Ascending aorta (tissue), 2 donors: ENCODE measurements around the gene IGSF5. TPM values are rescaled to one million over a fixed set of nuclear protein-coding genes. Genes with fewer than 3 reads are reported as not detected.
A peak's percentile ranks its signal among the peaks of the same experiment; 100 is the strongest.

ENCODE experiments used
- DNase-seq, 2 donors: peaks; one replicate each; pipeline ENCODE4 v3.0.0-alpha.2; 2019; ENCODE audit warnings: low spot score in 2 of 2
- H3K27ac ChIP-seq, 2 donors: fragments of 200-600 bp; sonication (generic); one replicate each; pipeline ENCODE4 v1.5.1; 2016 to 2017; ENCODE audit warnings: mild to moderate bottlenecking in 1 of 2
- H3K27me3 ChIP-seq: fragments of 200-600 bp; sonication (generic); one replicate; pipeline ENCODE4 v1.5.1; 2017
- H3K36me3 ChIP-seq, 2 donors: fragments of 200-600 bp; sonication (generic); one replicate each; pipeline ENCODE4 v1.5.1; 2016
- H3K4me1 ChIP-seq, 2 donors: fragments of 200-600 bp; sonication (generic); one replicate each; pipeline ENCODE4 v1.5.1; 2016 to 2017; ENCODE audit warnings: mild to moderate bottlenecking in 1 of 2
- H3K4me3 ChIP-seq, 2 donors: fragments of 200-600 bp; sonication (generic); one replicate each; pipeline ENCODE4 v1.5.1; 2016 to 2017; ENCODE audit warnings: mild to moderate bottlenecking in 1 of 2
- H3K9me3 ChIP-seq, 2 donors: fragments of 200-600 bp; sonication (generic); one replicate each; pipeline ENCODE4 v1.5.1; 2016
- intact Hi-C: fragments of 100-400 bp; cut with DNase I; formaldehyde crosslinking; loops from one replicate; pipeline ENCODE4 v1.15.1; 2023
- total RNA-seq: library from RNA; depleted of rRNA; stranded (reverse); fragments of >200 nt; gene quantifications from one replicate; pipeline ENCODE4 v1.1.0, GENCODE V29; 2016
- TF ChIP-seq, protein P1 (sequence below), 3 experiments: fragments of 200-600 bp in 2 of 3; fragments of 450-650 bp in 1 of 3; sonication (generic) in 2 of 3; IDR thresholded peaks; one replicate each; pipeline ENCODE4 v1.5.1; 2016 to 2019; ENCODE audit warnings: antibody characterized with exemption in 3 of 3, mild to moderate bottlenecking in 1 of 3, moderate library complexity in 1 of 3

IGSF5 gene
- total RNA-seq, 1 donor from 2014 or later: not detected

GRCh38 chr21:39715804-39716397 is 29.1 kb upstream of the IGSF5 start:
- Histone ChIP-seq H3K27ac (no peak overlapping the region), H3K36me3 (no peaks in the 10 kb centered on the region), H3K4me1 (no peaks in the 10 kb centered on the region), H3K4me3 (no peak overlapping the region), H3K9me3 (no peaks in the 10 kb centered on the region), H3K27me3 (no peaks in the 10 kb centered on the region)
- TF ChIP-seq, protein P1, sequence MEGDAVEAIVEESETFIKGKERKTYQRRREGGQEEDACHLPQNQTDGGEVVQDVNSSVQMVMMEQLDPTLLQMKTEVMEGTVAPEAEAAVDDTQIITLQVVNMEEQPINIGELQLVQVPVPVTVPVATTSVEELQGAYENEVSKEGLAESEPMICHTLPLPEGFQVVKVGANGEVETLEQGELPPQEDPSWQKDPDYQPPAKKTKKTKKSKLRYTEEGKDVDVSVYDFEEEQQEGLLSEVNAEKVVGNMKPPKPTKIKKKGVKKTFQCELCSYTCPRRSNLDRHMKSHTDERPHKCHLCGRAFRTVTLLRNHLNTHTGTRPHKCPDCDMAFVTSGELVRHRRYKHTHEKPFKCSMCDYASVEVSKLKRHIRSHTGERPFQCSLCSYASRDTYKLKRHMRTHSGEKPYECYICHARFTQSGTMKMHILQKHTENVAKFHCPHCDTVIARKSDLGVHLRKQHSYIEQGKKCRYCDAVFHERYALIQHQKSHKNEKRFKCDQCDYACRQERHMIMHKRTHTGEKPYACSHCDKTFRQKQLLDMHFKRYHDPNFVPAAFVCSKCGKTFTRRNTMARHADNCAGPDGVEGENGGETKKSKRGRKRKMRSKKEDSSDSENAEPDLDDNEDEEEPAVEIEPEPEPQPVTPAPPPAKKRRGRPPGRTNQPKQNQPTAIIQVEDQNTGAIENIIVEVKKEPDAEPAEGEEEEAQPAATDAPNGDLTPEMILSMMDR (IDR thresholded peaks at IDR 0.05): peak; percentile 28 to 65 (median 38)
- DNase-seq: peak in 1 of 2 donors; percentile 69
- intact Hi-C loops: loop anchor here (1.0 kb wide), 1 partner anchor 198 kb away; no protein-coding TSS in a partner anchor

GRCh38 chr21:39720126-39720778 is 24.7 kb upstream of the IGSF5 start:
- DNase-seq: no peak
- H3K4me3 ChIP-seq: no peak overlapping the region
- TF ChIP-seq, protein P1 (IDR thresholded peaks at IDR 0.05): no peak
- no peaks in the 10 kb centered on the region for H3K9me3 ChIP-seq
- intact Hi-C loops: no loop called here
- H3K27ac ChIP-seq: no peak overlapping the region
- H3K36me3 ChIP-seq: no peaks in the 10 kb centered on the region
- H3K4me1 ChIP-seq: no peaks in the 10 kb centered on the region
- no peaks in the 10 kb centered on the region for H3K27me3 ChIP-seq

DNA sequence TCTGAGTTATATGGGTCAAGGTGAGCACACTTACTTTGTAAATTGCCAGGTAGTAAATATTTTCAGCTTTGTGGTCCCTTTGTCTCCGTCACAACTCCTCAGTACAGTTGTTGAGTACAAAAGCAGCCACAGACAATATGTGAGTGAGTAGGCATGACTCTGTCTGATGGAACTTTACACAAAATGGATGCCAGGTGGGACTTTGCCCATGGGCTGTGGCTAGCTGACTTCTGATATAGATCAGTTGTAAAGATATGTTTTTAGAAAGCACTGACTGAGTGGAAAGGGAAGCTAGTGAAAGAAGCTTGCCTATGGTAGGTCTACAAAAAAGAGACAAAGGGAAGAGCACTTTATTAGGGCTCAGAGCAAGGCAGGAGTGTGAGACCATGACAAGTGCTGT is 23.1 kb upstream of the IGSF5 start:
- TF ChIP-seq, protein P1 (IDR thresholded peaks at IDR 0.05): no peak
- DNase-seq: peak in 1 of 2 donors; percentile 5
- no peak overlapping the region for H3K27ac ChIP-seq
- intact Hi-C loops: no loop called here
- H3K36me3 ChIP-seq: no peaks in the 10 kb centered on the region
- no peaks in the 10 kb centered on the region for H3K4me1 ChIP-seq
- no peak overlapping the region for H3K4me3 ChIP-seq
- H3K27me3 ChIP-seq: no peaks in the 10 kb centered on the region
- no peaks in the 10 kb centered on the region for H3K9me3 ChIP-seq

GRCh38 chr21:39724944-39725343 is 20.0 kb upstream of the IGSF5 start:
- H3K27ac ChIP-seq: no peak overlapping the region
- H3K4me1 ChIP-seq: no peaks in the 10 kb centered on the region
- TF ChIP-seq, protein P1 (IDR thresholded peaks at IDR 0.05): no peak
- no peaks in the 10 kb centered on the region for H3K9me3 ChIP-seq
- intact Hi-C loops: no loop called here
- no peaks in the 10 kb centered on the region for H3K27me3 ChIP-seq
- no peaks in the 10 kb centered on the region for H3K36me3 ChIP-seq
- no peak overlapping the region for H3K4me3 ChIP-seq
- peak in 1 of 2 donors; percentile 5 for DNase-seq

- Histone ChIP-seq H3K4me1 (no peaks in the 10 kb centered on the region), H3K27ac (no peak overlapping the region), H3K4me3 (no peak overlapping the region), H3K9me3 (no peaks in the 10 kb centered on the region), H3K27me3 (no peaks in the 10 kb centered on the region), H3K36me3 (no peaks in the 10 kb centered on the region)
- TF ChIP-seq, protein P1 (IDR thresholded peaks at IDR 0.05): no peak
- DNase-seq: no peak
- intact Hi-C loops: no loop called here
Measured at GRCh38 chr21:39726133-39726532, 18.9 kb upstream of the IGSF5 start.
